Germinal center (tissue), 1 donor: ENCODE data around the gene SMURF2.
A peak's percentile ranks its signal among the peaks of the same experiment; 100 is the strongest.
"Not testable (repeated sequence)": the region's sequence is repeated elsewhere in the genome, so short reads cannot be mapped to it uniquely, and the experiment has no call there.

ENCODE experiments used
- DNase-seq: peaks from one replicate; pipeline ENCODE4 v3.0.0; 2012; ENCODE audit warnings: mixed read lengths, low spot score

Gene SMURF2

DNA sequence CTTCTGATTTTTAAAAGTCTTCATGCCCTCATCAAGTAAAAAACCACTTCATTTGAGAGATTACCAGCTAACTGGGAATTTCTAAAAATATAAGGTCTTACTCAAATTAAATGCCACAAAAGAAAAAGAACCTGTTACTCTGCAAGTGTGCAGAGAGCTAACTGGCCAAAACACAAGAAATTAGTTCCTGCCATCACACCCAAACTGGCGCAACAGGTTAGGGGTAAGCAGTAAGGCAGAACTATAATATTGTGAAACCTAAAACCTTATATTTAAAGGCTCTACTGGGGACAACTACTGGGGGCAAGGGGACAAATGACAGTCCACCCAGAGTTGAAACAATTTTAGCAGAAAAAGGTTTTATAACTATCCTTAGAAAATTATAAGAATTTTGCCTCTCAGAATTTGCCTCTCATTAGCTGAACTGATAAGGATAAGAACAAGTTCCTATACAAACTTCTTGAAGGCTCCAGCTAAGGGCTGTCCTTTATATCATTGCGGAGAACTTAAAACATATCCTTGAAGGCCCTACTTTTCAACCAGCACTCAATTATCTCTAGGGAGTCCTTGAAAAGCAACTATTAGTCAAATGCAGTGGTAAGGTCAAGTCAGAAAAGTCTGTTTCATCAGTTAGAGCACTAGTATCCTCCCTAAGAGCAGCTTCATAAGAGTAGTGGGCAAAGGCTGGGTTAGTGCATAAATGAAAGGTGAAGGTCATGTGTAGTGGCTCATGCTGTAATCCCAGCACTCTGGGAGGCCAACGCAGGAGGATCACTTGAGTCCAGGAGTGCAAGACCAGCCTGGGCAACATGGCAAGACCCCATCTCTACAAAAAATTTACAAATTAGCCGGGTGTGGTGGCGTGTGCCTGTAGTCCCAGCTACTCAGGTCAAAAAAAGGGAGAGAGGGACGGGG, 31.5 kb downstream of the SMURF2 start:
- no peak for DNase-seq

- DNase-seq = no peak
Observed at GRCh38 chr17:64628641-64629040, 33.5 kb downstream of the SMURF2 start.

DNA sequence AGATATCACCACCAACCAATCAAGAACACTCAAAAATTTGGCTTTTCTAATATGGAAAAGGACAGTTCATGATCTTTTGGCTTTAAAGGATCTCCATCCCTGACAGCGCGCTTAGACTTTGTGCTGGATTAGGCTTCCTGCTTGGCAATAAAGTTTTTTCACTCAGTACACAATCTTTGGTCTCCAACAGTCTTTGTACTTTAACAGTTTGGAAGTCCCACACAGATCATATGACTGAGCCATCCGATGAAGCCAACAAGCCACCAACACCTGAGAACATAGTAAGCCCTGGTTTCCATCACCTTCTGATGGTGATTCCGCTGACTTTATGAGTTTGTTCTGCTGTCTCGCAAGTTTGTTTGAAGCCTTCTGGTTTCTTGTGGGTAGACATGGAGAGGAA, 34.3 kb downstream of the SMURF2 start:
- DNase-seq = no peak

- no peak for DNase-seq
Observed at GRCh38 chr17:64626827-64627226, 35.3 kb downstream of the SMURF2 start.

DNA sequence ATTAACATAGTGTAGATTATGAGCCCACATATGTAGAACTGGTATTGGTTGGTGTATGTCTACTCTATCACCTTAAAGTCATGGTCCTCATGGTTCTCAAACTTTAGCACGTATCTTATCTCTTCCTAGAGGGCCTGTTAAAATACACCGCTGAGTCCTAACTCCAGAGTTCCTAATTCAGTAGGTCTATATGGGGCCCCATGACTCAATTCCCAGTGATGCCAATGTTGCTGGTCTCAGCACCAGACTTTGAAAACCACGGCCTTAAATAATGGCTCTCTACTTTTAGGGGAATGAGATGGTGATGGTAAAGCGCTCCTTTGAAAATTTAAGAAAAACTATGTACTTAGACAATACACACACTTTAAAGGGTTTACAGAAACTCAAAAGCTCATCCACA, 36.6 kb downstream of the SMURF2 start:
- no peak for DNase-seq

- DNase-seq = no peak
Observed at GRCh38 chr17:64622931-64623654, 39.0 kb downstream of the SMURF2 start.

DNA sequence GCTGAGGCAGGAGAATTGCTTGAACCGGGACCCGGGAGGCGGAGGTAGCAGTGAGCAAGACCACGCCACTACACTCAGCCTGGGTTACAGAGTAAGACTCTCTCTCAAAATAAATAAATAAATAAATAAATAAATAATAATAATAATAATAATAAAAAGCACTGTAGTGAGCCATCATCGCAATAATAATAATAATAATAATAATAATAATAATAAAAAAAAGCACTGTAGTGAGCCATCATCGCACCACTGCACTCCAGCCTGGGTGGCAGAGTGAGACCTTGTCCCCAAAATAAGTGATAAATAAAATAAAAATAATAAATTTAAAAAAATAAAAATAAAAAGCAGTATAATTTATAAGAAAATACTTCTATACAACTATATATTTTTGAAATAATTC, 40.3 kb downstream of the SMURF2 start:
- no peak for DNase-seq

DNA sequence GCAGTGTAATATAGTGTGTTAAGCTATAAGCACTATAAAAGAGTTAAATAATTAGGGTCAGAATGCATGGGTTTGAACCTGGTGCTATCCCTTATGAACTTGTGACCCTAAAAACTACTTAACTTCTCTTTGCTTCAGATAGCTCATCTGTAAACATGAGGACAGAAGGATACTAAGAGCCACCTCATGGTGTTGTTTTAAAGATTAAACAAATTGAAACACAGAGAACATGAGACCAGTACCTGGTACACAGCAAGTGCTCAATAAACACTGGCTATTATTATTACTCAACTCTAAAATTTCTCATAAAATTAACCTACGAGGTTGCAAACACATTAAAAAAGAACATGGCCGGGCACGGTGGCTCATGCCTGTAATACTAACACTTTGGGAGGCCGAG, 43.3 kb downstream of the SMURF2 start:
- DNase-seq = no peak

GRCh38 chr17:64617125-64617780, 44.9 kb downstream of the SMURF2 start:
- no peak for DNase-seq

DNA sequence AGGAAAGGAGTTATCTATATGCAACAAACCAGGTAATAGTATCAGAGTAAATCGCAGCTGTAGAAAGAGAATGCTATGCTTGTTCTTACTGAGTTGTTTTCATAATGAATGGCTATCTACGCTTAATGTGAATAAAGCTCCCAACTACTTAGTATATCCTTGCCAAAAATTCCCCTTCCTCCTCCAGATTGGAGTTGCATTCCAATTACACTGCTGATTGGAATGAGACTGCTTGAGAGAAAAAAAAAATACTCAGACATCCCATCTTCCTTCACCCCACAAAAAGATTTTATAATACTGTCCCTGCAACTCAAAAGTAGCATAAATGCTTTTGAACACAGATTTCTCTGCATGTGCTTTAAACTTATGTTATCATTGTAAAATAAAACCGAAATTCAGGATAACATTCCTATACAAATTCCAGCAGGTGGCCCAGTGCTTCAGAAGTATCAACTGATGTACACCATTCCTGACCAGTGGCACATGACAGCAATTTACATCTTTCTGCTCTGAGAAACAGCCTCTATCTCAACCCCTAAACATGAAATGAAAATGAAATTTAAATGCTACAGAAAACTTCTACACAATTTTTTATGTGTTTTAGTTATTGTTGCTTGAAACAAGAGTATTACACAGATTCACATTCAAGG, 47.0 kb downstream of the SMURF2 start:
- no peak for DNase-seq

GRCh38 chr17:64614266-64615027, 47.7 kb downstream of the SMURF2 start:
- no peak for DNase-seq

DNA sequence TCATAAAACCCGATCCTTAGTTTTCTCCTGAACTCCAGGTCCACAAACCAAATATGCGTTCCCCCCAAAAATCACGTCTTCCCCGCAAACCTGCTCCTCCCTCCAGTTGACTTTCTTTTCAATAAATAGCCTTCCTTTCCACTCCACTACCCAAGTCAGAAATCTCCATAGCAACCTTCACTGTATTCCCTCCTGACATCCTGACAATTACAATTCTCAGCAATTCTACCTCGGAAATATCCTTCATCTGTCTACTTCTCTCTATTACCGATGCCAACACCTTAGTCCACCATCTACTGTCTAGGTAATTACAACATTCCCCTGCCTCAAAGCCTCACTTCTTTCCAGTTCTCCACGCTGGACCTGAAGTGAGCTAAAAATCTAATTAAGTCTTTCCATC, 50.7 kb downstream of the SMURF2 start:
- DNase-seq = no peak

- not testable (repeated sequence) for DNase-seq
Observed at GRCh38 chr17:64610244-64610643, 51.9 kb downstream of the SMURF2 start.

DNA sequence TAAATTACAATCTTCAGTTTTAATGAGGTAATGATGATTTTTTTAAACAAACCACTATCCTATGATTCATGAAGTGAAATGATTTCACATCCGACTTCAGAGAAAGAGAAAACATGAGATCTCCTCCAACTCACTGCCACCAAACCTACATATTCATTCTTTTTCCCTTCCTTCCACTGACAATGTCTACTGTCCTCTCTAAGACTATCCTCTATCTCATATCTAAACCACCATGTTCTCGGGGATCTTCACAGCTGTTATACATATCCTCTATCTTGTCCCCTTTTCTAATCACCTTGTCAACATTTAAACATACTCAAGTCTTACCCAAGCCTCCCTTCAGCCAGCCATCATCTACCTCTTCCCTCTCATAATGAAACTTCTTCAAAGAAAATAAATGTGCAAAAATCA, 53.5 kb downstream of the SMURF2 start:
- no peak for DNase-seq

DNA sequence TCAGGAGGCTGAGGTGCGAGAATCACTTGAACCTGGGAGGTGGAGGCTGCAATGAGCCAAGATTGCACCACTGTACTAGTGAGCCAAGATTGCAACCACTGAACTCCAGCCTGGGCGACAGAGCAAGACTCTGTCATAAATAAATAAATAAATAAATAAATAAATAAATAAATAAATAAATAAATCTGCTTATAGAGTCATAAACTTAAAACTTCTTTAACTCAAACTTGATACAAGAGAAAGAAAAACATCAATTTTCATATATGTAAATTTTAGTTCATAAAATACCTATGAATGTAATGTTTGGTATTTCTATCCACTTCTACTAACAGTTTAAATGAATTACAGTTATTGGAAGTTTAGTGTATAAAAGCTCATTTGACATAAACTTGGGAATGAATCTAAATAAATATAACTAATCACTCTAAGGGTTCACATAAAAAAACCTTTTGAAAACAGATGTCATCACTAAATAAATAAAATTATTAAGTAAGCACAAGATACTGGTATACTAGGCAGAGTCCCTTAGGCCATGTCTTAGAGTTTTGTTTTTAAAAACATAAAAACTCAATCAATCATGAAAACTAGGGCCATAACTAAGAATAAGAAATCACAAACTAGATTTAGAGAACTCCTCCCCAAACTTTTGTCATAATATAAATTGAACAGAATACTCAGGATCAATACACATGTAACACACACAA, 54.1 kb downstream of the SMURF2 start:
- no peak for DNase-seq

DNA sequence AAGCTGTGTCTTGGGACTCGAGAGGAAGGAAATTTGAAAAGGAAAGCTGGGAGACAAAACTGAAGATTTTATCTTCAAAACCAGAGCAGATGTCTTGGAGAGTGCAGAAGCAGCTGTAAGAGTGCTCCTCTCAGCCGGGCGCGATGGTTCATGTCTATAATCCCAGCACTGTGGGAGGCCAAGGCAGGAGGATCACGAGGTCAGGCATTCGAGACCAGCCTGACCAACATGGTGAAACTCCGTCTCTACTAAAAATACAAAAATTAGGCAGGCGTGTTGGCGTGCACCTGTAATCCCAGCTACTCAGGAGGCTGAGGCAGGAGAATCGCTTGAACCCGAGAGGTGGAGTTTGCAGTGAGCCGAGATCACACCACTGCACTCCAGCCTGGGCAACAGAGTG, 57.6 kb downstream of the SMURF2 start:
- DNase-seq = not testable (repeated sequence)

GRCh38 chr17:64603987-64604386, 58.1 kb downstream of the SMURF2 start:
- DNase-seq = no peak

DNA sequence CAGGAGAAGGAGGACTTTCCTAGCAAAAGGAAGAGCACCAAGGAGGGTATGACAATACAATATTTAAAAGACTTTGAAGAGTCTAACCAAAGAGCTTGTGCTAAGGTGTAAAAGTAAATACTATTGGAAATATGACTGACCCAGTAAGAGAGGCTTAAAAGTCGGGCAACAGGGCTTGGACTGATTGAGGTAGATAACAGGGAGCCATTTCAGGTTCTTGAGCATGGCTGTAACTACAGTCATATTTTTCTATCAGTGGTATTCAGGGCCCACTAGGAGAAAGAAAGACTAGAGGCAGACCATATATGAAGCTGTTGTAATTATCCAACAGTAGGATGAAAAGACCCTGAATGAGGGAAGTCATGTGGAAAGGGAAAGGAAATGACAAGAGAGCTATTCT, 62.3 kb downstream of the SMURF2 start:
- DNase-seq = no peak

GRCh38 chr17:64599187-64599676, 62.9 kb downstream of the SMURF2 start:
- DNase-seq = peak; percentile 11

DNA sequence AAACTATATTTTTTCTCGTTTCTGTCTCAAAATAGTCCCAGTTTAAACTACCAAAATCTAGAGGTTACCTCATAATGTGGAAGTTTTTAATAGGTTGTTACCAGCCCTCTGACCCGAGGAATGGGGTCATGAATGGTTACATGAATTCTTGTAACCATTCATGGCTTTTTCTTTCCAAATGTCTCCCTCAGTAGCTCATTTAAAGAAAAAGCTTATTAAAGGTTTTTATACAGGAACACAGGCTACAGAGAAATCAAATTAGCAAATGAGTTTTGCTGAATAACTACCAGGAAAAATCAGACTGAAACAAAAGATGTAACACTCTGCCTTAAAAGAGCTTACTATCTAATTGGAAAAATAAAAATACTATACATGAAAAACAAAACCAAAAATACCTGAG, 63.4 kb downstream of the SMURF2 start:
- DNase-seq = no peak

DNA sequence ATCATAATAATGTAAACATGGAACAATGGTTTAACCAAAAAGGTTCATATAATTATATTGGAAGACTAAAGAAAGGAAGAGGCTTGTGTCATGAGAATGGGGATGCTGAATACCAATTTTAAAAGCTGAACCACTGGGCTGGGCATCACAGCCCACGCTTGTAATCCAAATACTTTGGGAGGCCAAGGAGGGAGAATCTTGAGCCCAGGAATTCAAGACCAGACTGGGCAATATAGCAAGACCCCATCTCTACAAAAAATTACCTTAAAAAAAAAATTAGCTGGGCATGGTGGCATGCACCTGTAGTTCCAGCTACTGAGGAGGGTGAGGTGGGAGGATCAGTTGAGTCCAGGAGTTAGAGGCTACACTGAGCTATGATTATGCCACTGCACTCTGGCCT, 65.1 kb downstream of the SMURF2 start:
- no peak for DNase-seq
